ENCODE measurements around the gene NEDD4L.

The NEDD4L gene

DNA sequence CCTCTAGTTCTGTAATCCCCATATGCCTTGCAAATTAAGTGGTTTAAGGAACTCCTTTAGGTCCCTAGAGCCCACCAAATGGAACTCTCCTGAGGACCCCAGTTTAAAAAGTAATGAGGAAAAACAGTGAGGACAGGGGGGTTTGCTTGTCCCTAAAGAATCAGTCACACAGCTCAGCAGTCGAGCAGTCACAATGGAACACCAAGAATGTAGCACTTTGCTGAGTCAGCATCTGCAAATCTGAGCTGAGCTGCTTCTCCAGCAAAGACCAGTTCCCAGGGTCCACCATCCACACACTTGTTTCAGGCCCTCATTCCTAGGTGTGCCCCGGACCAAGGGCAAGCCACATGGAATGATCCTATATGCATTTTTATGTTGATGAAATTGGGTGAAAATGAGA is 46.2 kb upstream of the NEDD4L start (continued):
- TF ChIP-seq, protein P1, sequence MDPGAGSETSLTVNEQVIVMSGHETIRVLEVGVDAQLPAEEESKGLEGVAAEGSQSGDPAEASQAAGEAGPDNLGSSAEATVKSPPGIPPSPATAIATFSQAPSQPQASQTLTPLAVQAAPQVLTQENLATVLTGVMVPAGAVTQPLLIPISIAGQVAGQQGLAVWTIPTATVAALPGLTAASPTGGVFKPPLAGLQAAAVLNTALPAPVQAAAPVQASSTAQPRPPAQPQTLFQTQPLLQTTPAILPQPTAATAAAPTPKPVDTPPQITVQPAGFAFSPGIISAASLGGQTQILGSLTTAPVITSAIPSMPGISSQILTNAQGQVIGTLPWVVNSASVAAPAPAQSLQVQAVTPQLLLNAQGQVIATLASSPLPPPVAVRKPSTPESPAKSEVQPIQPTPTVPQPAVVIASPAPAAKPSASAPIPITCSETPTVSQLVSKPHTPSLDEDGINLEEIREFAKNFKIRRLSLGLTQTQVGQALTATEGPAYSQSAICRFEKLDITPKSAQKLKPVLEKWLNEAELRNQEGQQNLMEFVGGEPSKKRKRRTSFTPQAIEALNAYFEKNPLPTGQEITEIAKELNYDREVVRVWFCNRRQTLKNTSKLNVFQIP (CRISPR knock-in tag; IDR thresholded peaks at IDR 0.05; ENCODE audit: borderline replicate concordance, low read depth): no peak
- TF ChIP-seq ISL1 (CRISPR knock-in tag; IDR thresholded peaks at IDR 0.05) (no peak), TCF4 (CRISPR knock-in tag; IDR thresholded peaks at IDR 0.05; ENCODE audit: borderline replicate concordance) (no peak), ZC3H10 (CRISPR knock-in tag; IDR thresholded peaks at IDR 0.05) (no peak), ZNF8 (CRISPR knock-in tag; IDR thresholded peaks at IDR 0.05) (no peak)

DNA sequence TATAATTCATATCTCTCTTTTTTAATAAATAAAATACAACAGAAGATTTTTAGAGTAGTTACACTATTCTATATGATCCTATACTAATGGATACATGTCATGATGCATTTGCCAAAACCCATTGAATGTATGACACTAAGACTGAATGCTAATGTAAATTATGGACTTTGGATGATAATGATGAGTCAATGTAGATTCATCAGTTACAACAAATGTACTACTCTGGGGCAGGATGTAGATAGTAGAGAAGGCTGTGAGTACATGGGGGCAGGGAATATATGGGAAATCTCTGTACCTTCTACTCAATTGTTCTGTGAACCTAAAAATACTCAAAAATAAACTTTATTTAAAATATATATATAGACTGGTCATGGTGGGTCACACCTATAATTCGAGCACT is 45.6 kb upstream of the NEDD4L start:
- TF ChIP-seq, protein P2, sequence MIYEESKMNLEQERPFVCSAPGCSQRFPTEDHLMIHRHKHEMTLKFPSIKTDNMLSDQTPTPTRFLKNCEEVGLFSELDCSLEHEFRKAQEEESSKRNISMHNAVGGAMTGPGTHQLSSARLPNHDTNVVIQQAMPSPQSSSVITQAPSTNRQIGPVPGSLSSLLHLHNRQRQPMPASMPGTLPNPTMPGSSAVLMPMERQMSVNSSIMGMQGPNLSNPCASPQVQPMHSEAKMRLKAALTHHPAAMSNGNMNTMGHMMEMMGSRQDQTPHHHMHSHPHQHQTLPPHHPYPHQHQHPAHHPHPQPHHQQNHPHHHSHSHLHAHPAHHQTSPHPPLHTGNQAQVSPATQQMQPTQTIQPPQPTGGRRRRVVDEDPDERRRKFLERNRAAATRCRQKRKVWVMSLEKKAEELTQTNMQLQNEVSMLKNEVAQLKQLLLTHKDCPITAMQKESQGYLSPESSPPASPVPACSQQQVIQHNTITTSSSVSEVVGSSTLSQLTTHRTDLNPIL (CRISPR knock-in tag; IDR thresholded peaks at IDR 0.05; ENCODE audit: low read depth): no peak
- TF ChIP-seq TCF4 (CRISPR knock-in tag; IDR thresholded peaks at IDR 0.05; ENCODE audit: borderline replicate concordance) (no peak), GLIS3 (CRISPR knock-in tag; IDR thresholded peaks at IDR 0.05) (no peak), ISL1 (CRISPR knock-in tag; IDR thresholded peaks at IDR 0.05) (no peak), ZNF70 (CRISPR knock-in tag; IDR thresholded peaks at IDR 0.05) (no peak), SNAI2 (CRISPR knock-in tag; IDR thresholded peaks at IDR 0.05) (no peak), ZFP3 (CRISPR knock-in tag; IDR thresholded peaks at IDR 0.05) (no peak), CSDC2 (CRISPR knock-in tag; IDR thresholded peaks at IDR 0.05) (no peak), ZNF8 (CRISPR knock-in tag; IDR thresholded peaks at IDR 0.05) (no peak), RARB (CRISPR knock-in tag; IDR thresholded peaks at IDR 0.05) (no peak), ZNF565 (CRISPR knock-in tag; conservative IDR thresholded peaks at IDR 0.05; ENCODE audit: low read depth) (no peak), OSR1 (CRISPR knock-in tag; IDR thresholded peaks at IDR 0.05) (no peak), TOX (CRISPR knock-in tag; IDR thresholded peaks at IDR 0.05; ENCODE audit: borderline replicate concordance) (no peak), ESRRG (CRISPR knock-in tag; IDR thresholded peaks at IDR 0.05) (no peak), BACH2 (CRISPR knock-in tag; IDR thresholded peaks at IDR 0.05; ENCODE audit: borderline replicate concordance) (no peak)
- TF ChIP-seq, protein P1 (CRISPR knock-in tag; IDR thresholded peaks at IDR 0.05; ENCODE audit: borderline replicate concordance, low read depth): no peak
- TF ChIP-seq, protein P3, sequence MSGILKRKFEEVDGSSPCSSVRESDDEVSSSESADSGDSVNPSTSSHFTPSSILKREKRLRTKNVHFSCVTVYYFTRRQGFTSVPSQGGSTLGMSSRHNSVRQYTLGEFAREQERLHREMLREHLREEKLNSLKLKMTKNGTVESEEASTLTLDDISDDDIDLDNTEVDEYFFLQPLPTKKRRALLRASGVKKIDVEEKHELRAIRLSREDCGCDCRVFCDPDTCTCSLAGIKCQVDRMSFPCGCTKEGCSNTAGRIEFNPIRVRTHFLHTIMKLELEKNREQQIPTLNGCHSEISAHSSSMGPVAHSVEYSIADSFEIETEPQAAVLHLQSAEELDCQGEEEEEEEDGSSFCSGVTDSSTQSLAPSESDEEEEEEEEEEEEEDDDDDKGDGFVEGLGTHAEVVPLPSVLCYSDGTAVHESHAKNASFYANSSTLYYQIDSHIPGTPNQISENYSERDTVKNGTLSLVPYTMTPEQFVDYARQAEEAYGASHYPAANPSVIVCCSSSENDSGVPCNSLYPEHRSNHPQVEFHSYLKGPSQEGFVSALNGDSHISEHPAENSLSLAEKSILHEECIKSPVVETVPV (CRISPR knock-in tag; IDR thresholded peaks at IDR 0.05): no peak
- TF ChIP-seq, protein P4, sequence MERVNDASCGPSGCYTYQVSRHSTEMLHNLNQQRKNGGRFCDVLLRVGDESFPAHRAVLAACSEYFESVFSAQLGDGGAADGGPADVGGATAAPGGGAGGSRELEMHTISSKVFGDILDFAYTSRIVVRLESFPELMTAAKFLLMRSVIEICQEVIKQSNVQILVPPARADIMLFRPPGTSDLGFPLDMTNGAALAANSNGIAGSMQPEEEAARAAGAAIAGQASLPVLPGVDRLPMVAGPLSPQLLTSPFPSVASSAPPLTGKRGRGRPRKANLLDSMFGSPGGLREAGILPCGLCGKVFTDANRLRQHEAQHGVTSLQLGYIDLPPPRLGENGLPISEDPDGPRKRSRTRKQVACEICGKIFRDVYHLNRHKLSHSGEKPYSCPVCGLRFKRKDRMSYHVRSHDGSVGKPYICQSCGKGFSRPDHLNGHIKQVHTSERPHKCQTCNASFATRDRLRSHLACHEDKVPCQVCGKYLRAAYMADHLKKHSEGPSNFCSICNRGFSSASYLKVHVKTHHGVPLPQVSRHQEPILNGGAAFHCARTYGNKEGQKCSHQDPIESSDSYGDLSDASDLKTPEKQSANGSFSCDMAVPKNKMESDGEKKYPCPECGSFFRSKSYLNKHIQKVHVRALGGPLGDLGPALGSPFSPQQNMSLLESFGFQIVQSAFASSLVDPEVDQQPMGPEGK (CRISPR knock-in tag; IDR thresholded peaks at IDR 0.05; ENCODE audit: borderline replicate concordance): no peak
- ATAC-seq: no peak

DNA sequence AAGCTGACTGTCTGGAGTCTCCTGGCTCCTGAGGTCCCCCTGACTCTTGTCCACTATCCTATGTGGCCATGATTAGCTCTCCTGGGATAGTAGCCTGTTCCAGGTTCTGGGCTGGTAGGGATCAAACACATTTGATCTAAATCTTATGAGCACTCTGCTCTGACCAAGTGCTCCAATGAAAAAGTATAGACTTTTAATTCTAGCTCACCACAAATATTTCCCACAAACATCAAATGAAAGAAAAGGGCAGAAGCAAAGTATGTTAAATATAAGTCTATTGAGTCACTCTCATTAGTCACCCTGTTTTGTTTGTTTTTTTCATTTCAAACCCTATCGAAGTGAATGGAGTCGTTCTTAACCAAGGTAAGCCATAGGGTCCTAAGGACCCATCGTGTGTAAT is 39.7 kb upstream of the NEDD4L start:
- ATAC-seq: peak; percentile 60
- TF ChIP-seq, protein P3 (CRISPR knock-in tag; IDR thresholded peaks at IDR 0.05): no peak
- TF ChIP-seq ZNF565 (CRISPR knock-in tag; conservative IDR thresholded peaks at IDR 0.05; ENCODE audit: low read depth) (no peak), ARNTL (CRISPR knock-in tag; IDR thresholded peaks at IDR 0.05; ENCODE audit: borderline replicate concordance, low read depth) (no peak)
